GM12865 (cell line): ENCODE data around the gene ZNF791.
"Not testable (repeated sequence)": the region's sequence is repeated elsewhere in the genome, so short reads cannot be mapped to it uniquely, and the experiment has no call there.

Source experiments
- DNase-seq: peaks from one replicate; pipeline ENCODE4 v3.0.0; 2010; ENCODE audit warnings: low read depth
- H3K4me3 ChIP-seq: 2 replicates; pipeline ENCODE4 v1.5.1; 2011; ENCODE audit warnings: mild to moderate bottlenecking, low read depth, low read length, control low read depth
- CTCF ChIP-seq: IDR thresholded peaks from 2 replicates; pipeline ENCODE4 v1.5.1; 2011; ENCODE audit warnings: low read length, control low read depth, low read depth, inconsistent platforms; ENCODE audit not compliant: insufficient read depth; ENCODE audit errors: missing control alignments

Gene ZNF791

GRCh38 chr19:12611361-12611699 lies 610 bp downstream of the ZNF791 start:
- DNase-seq, result no peak
- H3K4me3 ChIP-seq, result peak overlapping the region; percentile 72
- TF ChIP-seq CTCF, result no peak

- TF ChIP-seq CTCF, result no peak
- DNase-seq, result no peak
- H3K4me3 ChIP-seq, result no peak overlapping the region
Observed at GRCh38 chr19:12617646-12618045, 6.9 kb downstream of the ZNF791 start.

- not testable (repeated sequence) for DNase-seq, H3K4me3 ChIP-seq
Observed at GRCh38 chr19:12621253-12622024, 10.7 kb downstream of the ZNF791 start.

GRCh38 chr19:12623361-12624031 lies 12.8 kb downstream of the ZNF791 start:
- no peak for TF ChIP-seq CTCF
- DNase-seq, result no peak
- no peak overlapping the region for H3K4me3 ChIP-seq

GRCh38 chr19:12626958-12627357 lies 16.2 kb downstream of the ZNF791 start:
- no peak overlapping the region for H3K4me3 ChIP-seq
- no peak for DNase-seq
- TF ChIP-seq CTCF, result no peak

GRCh38 chr19:12628040-12629022 lies 17.6 kb downstream of the ZNF791 start:
- no peak for TF ChIP-seq CTCF
- DNase-seq, result peak; percentile 39
- H3K4me3 ChIP-seq, result no peak overlapping the region

- DNase-seq, result no peak
- no peak for TF ChIP-seq CTCF
- no peak overlapping the region for H3K4me3 ChIP-seq
Observed at GRCh38 chr19:12629215-12629614, 18.5 kb downstream of the ZNF791 start.
